Measurements from ENCODE around the gene ATP7B.

GRCh38 chr13:51921790-51922740, 89.2 kb downstream of the ATP7B start:
- TF ChIP-seq POLR2AphosphoS5 (IDR thresholded peaks at IDR 0.05): no peak
- no peak for TF ChIP-seq EP300 (IDR thresholded peaks at IDR 0.05)
- TF ChIP-seq, protein P1, sequence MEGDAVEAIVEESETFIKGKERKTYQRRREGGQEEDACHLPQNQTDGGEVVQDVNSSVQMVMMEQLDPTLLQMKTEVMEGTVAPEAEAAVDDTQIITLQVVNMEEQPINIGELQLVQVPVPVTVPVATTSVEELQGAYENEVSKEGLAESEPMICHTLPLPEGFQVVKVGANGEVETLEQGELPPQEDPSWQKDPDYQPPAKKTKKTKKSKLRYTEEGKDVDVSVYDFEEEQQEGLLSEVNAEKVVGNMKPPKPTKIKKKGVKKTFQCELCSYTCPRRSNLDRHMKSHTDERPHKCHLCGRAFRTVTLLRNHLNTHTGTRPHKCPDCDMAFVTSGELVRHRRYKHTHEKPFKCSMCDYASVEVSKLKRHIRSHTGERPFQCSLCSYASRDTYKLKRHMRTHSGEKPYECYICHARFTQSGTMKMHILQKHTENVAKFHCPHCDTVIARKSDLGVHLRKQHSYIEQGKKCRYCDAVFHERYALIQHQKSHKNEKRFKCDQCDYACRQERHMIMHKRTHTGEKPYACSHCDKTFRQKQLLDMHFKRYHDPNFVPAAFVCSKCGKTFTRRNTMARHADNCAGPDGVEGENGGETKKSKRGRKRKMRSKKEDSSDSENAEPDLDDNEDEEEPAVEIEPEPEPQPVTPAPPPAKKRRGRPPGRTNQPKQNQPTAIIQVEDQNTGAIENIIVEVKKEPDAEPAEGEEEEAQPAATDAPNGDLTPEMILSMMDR (IDR thresholded peaks at IDR 0.05): no peak
- TF ChIP-seq POLR2A (IDR thresholded peaks at IDR 0.05): no peak
